Esophagus squamous epithelium (tissue), 5 donors: ENCODE data around the gene OSBPL10. TPM values are rescaled to one million over a fixed set of nuclear protein-coding genes. Genes with fewer than 3 reads are reported as not detected.
A peak's percentile ranks its signal among the peaks of the same experiment; 100 is the strongest.

Source experiments
- DNase-seq: peaks from one replicate; lab custom pipeline; 2025; lab: John Stamatoyannopoulos, UW
- H3K27ac ChIP-seq, 4 donors: fragments of 200-600 bp; sonication (generic); one replicate each; pipeline ENCODE4 v1.5.1; 2016 to 2019; ENCODE audit warnings: mild to moderate bottlenecking in 1 of 4
- H3K27me3 ChIP-seq, 4 donors: fragments of 200-600 bp; sonication (generic); 1 replicate in 3 of 4; 2 replicates in 1 of 4; pipeline versions ENCODE4 v1.5.1 to v1.6.0; 2017 to 2021; ENCODE audit warnings: antibody characterized with exemption in 1 of 4
- H3K36me3 ChIP-seq, 3 donors: fragments of 200-600 bp; sonication (generic); one replicate each; pipeline ENCODE4 v1.5.1; 2016 to 2019
- H3K4me1 ChIP-seq, 3 donors: fragments of 200-600 bp; sonication (generic); one replicate each; pipeline ENCODE4 v1.5.1; 2017 to 2019
- H3K4me3 ChIP-seq, 4 donors: fragments of 200-600 bp; sonication (generic); 1 replicate in 3 of 4; 2 replicates in 1 of 4; pipeline ENCODE4 v1.5.1; 2016 to 2019; ENCODE audit warnings: mild to moderate bottlenecking in 2 of 4, moderate library complexity in 1 of 4
- H3K9me3 ChIP-seq, 3 donors: fragments of 200-600 bp; sonication (generic); one replicate each; pipeline ENCODE4 v1.5.1; 2016 to 2019
- CTCF ChIP-seq, 6 experiments: fragments of 450-650 bp in 4 of 6; fragments of 200-600 bp in 2 of 6; sonication (generic) in 2 of 6; IDR thresholded peaks; one replicate each; pipeline ENCODE4 v1.5.1; 2016 to 2019; ENCODE audit warnings: antibody characterized with exemption in 6 of 6, mild to moderate bottlenecking in 4 of 6, moderate library complexity in 4 of 6
- POLR2A ChIP-seq, 4 donors: fragments of 450-650 bp; IDR thresholded peaks; one replicate each; pipeline ENCODE4 v1.6.1; 2017; ENCODE audit warnings: antibody characterized with exemption in 4 of 4, mild to moderate bottlenecking in 4 of 4, moderate library complexity in 3 of 4
- WGBS, 2 donors: methylation state at CpG; one replicate each; pipeline ENCODE4 v1.1.5; 2018; 5-methylcytosine and 5-hydroxymethylcytosine counted together
- intact Hi-C: fragments of 100-400 bp; cut with DNase I; formaldehyde crosslinking; loops from one replicate; pipeline ENCODE4 v1.15.0; 2022
- total RNA-seq, 4 donors: library from RNA; depleted of rRNA; stranded (reverse); fragments of >200 nt; gene quantifications; one replicate each; pipeline ENCODE4 v1.1.0, GENCODE V29; 2016
- donor health status: DM: yes; HTN: yes; CAD: no.

OSBPL10 gene
- total RNA-seq, 4 donors from 2014 or later, result 13.8 to 65.3 (median 41.0) TPM

- Histone ChIP-seq H3K27me3 (no peaks in the 10 kb centered on the region), H3K36me3 (no peaks in the 10 kb centered on the region), H3K4me3 (no peak overlapping the region), H3K9me3 (no peaks in the 10 kb centered on the region), H3K27ac (no peak overlapping the region), H3K4me1 (peaks cover 2 to 12% (median 3%) of the 10 kb centered on the region in 3 donors)
- TF ChIP-seq CTCF (IDR thresholded peaks at IDR 0.05), result no peak
- no peak for TF ChIP-seq POLR2A (IDR thresholded peaks at IDR 0.05)
- DNase-seq, result no peak
- 54 to 78% methylated on average over 2 of the region's 2 CpGs for WGBS, 2 donors
- intact Hi-C loops, result no loop called here
Observed at GRCh38 chr3:32009101-32009500, 28.0 kb upstream of the OSBPL10 start.

- intact Hi-C loops, result no loop called here
- Histone ChIP-seq H3K27me3 (no peaks in the 10 kb centered on the region), H3K9me3 (no peaks in the 10 kb centered on the region), H3K27ac (no peak overlapping the region), H3K4me1 (peaks cover 6 to 15% (median 10%) of the 10 kb centered on the region in 3 donors), H3K4me3 (no peak overlapping the region), H3K36me3 (no peaks in the 10 kb centered on the region)
- WGBS, 2 donors, result 45 to 58% methylated on average over 5 of the region's 5 CpGs
- TF ChIP-seq POLR2A (IDR thresholded peaks at IDR 0.05) (no peak), CTCF (IDR thresholded peaks at IDR 0.05) (peak in 2 of 6 experiments; percentile 12 to 33)
- DNase-seq, result no peak
Observed at GRCh38 chr3:32004113-32004765, 23.2 kb upstream of the OSBPL10 start.

- DNase-seq, result no peak
- H3K36me3 ChIP-seq, result no peaks in the 10 kb centered on the region
- peaks cover 6 to 14% (median 10%) of the 10 kb centered on the region in 3 donors for H3K4me1 ChIP-seq
- H3K27ac ChIP-seq, result no peak overlapping the region
- no peaks in the 10 kb centered on the region for H3K9me3 ChIP-seq
- no peak overlapping the region for H3K4me3 ChIP-seq
- H3K27me3 ChIP-seq, result no peaks in the 10 kb centered on the region
- intact Hi-C loops, result no loop called here
- 72 to 85% methylated on average over 3 of the region's 3 CpGs for WGBS, 2 donors
- TF ChIP-seq POLR2A (IDR thresholded peaks at IDR 0.05), result no peak
Observed at GRCh38 chr3:32003380-32003779, 22.3 kb upstream of the OSBPL10 start.

- Histone ChIP-seq H3K27me3 (no peaks in the 10 kb centered on the region), H3K9me3 (no peaks in the 10 kb centered on the region), H3K36me3 (no peaks in the 10 kb centered on the region), H3K4me1 (peaks cover 6 to 14% (median 10%) of the 10 kb centered on the region in 3 donors), H3K27ac (no peak overlapping the region), H3K4me3 (no peak overlapping the region)
- intact Hi-C loops, result no loop called here
- no peak for DNase-seq
- no peak for TF ChIP-seq POLR2A (IDR thresholded peaks at IDR 0.05)
- no peak for TF ChIP-seq CTCF (IDR thresholded peaks at IDR 0.05)
- 65 to 78% methylated on average over 5 to 6 of the region's 6 CpGs for WGBS, 2 donors
Observed at GRCh38 chr3:32002561-32003368, 21.7 kb upstream of the OSBPL10 start.

- no peaks in the 10 kb centered on the region for H3K27me3 ChIP-seq
- H3K4me1 ChIP-seq, result peaks cover 6 to 14% (median 10%) of the 10 kb centered on the region in 3 donors
- intact Hi-C loops, result no loop called here
- no peaks in the 10 kb centered on the region for H3K9me3 ChIP-seq
- no peak for DNase-seq
- H3K4me3 ChIP-seq, result no peak overlapping the region
- TF ChIP-seq CTCF (IDR thresholded peaks at IDR 0.05), result no peak
- no peak for TF ChIP-seq POLR2A (IDR thresholded peaks at IDR 0.05)
- H3K36me3 ChIP-seq, result no peaks in the 10 kb centered on the region
- H3K27ac ChIP-seq, result no peak overlapping the region
- WGBS, 2 donors, result 83% methylated on average over 3 of the region's 3 CpGs
Observed at GRCh38 chr3:32000877-32001276, 19.8 kb upstream of the OSBPL10 start.
